Measurements from ENCODE around the gene ZSCAN23.
A peak's percentile ranks its signal among the peaks of the same experiment; 100 is the strongest.
"Not testable (repeated sequence)": the region's sequence is repeated elsewhere in the genome, so short reads cannot be mapped to it uniquely, and the experiment has no call there.

Gene ZSCAN23

DNA sequence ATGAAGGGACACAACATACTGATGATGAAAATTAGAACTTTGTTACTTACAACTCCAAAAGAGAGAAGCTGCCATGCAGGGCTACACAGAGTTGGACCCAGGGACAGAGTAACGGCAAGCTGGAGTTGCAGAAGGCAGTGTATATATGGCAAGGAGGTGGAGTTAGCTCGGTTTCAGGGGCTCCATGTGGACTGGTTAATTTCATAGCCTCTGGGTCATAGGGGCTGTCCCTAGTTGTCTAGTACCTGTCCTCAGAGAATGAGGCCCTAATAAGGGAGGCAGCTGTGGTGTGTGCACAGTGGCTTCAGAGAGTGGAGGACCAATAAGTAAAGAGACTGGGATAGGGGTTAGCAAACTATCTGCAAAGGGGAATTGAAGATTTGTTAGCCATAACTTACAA lies 35.9 kb downstream of the ZSCAN23 start:
- TF ChIP-seq CTCF (conservative IDR thresholded peaks at IDR 0.05): no peak
- no peak overlapping the region for H3K27ac ChIP-seq

- not testable (repeated sequence) for H3K27ac ChIP-seq
Observed at GRCh38 chr6:28403923-28404322, 39.4 kb downstream of the ZSCAN23 start.

DNA sequence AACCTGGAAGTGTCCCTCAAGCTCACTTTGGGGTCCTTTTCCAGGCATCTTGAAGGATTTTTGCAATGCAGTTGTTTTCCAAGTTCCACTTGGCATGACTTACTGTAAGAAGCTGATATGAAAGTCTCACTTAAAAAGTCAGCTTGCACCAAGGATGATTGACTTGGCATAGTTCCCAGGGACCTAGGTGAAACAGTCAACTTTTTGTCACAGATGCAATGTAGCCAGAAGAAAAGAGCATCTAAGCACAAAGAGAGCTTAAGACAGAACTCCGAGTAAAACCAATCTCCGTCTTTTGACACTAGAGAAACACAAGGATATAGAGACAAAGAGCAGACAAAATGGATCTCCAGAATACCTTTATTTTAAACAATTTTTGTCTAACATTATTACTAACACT lies 41.1 kb downstream of the ZSCAN23 start:
- H3K27ac ChIP-seq: peak overlapping the region; percentile 29
- no peak for TF ChIP-seq CTCF (conservative IDR thresholded peaks at IDR 0.05)

DNA sequence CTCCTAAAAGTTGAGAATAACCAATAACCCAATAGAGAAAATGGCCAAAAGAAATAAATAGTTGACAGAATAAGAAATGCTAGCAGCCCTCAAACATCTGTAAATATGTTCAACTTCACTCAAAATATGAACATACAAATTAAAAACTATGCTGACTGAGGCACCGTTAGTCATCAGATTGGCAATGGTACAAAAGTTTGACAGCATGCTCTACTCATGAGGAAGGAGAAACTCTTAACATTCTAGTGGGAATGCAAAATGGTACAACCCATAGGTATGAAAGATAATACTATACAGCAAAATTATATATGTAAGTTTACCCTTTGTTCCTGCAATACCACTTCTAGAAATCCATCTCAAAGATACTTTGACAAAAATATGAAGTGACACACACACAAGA lies 42.1 kb downstream of the ZSCAN23 start:
- no peak overlapping the region for H3K27ac ChIP-seq
- TF ChIP-seq CTCF (conservative IDR thresholded peaks at IDR 0.05): no peak

DNA sequence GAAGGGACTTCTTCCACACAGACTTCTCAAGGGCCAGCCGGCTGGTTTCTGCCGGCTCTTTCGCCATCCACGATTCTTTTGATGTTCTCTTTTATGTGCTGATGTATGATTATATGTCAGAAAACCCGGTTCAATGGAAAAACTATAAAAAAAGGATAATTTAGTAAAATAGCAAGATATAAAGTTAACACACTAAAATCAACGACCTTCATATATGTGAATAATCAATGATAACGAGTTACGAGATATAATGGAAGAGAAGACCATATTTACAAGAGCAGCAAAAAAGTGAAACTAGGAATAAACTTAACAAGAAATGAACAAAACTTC lies 43.2 kb downstream of the ZSCAN23 start:
- H3K27ac ChIP-seq: no peak overlapping the region
- TF ChIP-seq CTCF (conservative IDR thresholded peaks at IDR 0.05): no peak

DNA sequence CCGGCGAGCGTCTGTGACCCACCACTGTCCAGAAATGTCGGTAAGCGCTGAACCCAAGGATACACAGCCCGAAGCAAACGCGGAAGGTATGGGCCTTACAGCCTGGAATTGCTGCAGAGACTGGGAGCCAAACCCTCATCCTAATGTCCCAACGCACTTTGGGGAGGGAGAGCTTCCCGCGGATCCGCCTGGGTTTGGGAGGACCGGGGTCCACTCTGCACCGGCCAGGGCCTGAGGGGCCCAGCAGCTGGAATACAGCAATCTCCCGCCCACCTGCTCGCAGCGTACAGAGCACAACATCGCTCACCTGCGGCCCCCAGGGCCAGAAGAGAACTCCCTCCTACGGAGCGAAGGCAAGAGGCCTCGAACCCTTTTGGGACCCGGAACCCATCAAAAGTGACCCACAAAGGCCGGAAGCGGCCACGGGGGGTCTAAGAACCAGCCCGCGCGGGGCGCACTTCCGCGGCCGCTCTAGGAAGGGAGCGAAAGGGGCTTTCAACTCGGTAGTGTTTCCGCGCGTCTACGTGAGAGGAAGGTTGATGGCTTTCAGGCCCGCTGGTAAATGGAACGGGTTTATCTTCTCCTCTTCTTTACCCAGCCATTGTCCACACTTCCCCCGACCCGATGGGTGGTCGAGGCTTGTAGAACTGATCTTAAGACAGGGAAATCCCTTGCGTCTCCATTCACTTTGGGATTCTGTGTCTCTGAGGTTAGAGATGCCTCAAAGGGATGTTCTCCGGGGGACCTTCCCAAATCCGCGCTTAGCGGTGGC lies 43.8 kb downstream of the ZSCAN23 start, which contains the start of gene ZSCAN12:
TSS of gene ZSCAN12 (minus strand) at position 398 of the 772 bp plus-strand sequence. CDS start 1,342 bp downstream, outside the sequence.
- no peak within 1 kb of the TSS for H3K27ac ChIP-seq
- TF ChIP-seq CTCF (conservative IDR thresholded peaks at IDR 0.05): no peak

DNA sequence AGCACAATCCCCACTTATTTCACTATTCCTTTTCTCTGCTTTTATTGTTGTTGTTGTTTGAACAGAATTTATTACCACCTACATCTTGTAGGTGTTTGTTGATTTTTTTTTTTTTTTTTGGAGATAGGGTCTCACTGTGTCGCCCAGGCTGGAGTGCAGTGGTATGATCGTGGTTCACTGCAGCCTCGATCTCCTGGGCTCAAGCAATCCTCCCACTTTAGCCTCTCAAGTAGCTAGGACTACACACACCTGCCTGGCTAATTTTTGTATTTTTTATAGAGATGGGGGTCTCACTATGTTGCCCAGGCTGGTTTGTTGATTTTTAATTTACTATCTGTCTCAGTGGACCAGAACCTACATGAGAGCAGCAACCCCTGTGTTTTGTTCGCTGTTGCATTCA lies 47.4 kb downstream of the ZSCAN23 start:
- TF ChIP-seq CTCF (conservative IDR thresholded peaks at IDR 0.05): no peak
- peak overlapping the region; percentile 5; the same call in 1 of the 2 replicates for H3K27ac ChIP-seq

GRCh38 chr6:28393912-28394662 lies 49.2 kb downstream of the ZSCAN23 start:
- peak; percentile 81 for TF ChIP-seq CTCF (conservative IDR thresholded peaks at IDR 0.05)
- H3K27ac ChIP-seq: no peak overlapping the region
